ENCODE data around the gene SORL1-AS1.

The SORL1-AS1 gene

DNA sequence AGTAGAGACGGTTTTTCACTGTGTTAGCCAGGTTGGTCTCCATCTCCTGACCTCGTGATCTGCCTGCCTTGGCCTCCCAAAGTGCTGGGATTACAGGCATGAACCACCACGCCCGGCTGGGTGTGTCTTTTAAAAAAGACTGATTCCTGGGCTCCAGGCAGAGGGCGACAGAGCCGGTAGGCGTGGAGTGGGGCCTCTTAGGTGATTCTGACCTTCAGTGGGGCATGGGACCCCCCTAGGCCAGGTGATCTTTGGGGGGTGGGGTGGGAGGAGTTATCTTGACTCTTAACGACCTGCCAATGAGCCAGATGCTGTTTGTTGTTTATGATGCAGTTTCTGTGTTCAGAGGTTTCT is 12.9 kb upstream of the SORL1-AS1 start:
- peaks cover 94% of the 10 kb centered on the region for H3K36me3 ChIP-seq (ENCODE audit: insufficient read depth, low read length)
- ChIA-PET CTCF (ENCODE audit: unreplicated experiment) (interaction anchor here (0.6 kb wide), 2 partner anchors 22 to 91 kb away, joined by 3 to 5 read pairs; no protein-coding TSS in a partner anchor), POLR2A (interaction anchor here (0.6 to 4.1 kb wide), 11 partner anchors 9 to 130 kb away, joined by 3 to 23 read pairs (median 4); no protein-coding TSS in a partner anchor)
- peaks cover 87% of the 10 kb centered on the region for H3K4me1 ChIP-seq (ENCODE audit: insufficient read depth, low read length, poor library complexity, severe bottlenecking)
- H3K79me2 ChIP-seq (ENCODE audit: insufficient read depth, low read depth, low read length) = peaks cover 100% of the 10 kb centered on the region
- H3K4me2 ChIP-seq (ENCODE audit: low read length) = peak overlapping the region; percentile 77
- H3K4me3 ChIP-seq (ENCODE audit: low read depth, low read length, poor library complexity, severe bottlenecking) = peak overlapping the region; percentile 53
- TF ChIP-seq, protein P1, sequence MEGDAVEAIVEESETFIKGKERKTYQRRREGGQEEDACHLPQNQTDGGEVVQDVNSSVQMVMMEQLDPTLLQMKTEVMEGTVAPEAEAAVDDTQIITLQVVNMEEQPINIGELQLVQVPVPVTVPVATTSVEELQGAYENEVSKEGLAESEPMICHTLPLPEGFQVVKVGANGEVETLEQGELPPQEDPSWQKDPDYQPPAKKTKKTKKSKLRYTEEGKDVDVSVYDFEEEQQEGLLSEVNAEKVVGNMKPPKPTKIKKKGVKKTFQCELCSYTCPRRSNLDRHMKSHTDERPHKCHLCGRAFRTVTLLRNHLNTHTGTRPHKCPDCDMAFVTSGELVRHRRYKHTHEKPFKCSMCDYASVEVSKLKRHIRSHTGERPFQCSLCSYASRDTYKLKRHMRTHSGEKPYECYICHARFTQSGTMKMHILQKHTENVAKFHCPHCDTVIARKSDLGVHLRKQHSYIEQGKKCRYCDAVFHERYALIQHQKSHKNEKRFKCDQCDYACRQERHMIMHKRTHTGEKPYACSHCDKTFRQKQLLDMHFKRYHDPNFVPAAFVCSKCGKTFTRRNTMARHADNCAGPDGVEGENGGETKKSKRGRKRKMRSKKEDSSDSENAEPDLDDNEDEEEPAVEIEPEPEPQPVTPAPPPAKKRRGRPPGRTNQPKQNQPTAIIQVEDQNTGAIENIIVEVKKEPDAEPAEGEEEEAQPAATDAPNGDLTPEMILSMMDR (conservative IDR thresholded peaks at IDR 0.05; ENCODE audit: low read length) = 0 out of 2 replicates have a peak, but pooled peaks have one; percentile 26
- TF ChIP-seq EZH2phosphoT487 (IDR thresholded peaks at IDR 0.05; ENCODE audit: borderline replicate concordance, low read depth, low read length) = no peak
- no peaks in the 10 kb centered on the region for H3K9me3 ChIP-seq (ENCODE audit: low read length)
- BruUV-seq (replicated peaks) = no TSS peak
- H2AFZ ChIP-seq (ENCODE audit: low read length) = no peak overlapping the region
- peak overlapping the region; percentile 70 for H3K27ac ChIP-seq (ENCODE audit: low read depth, low read length, poor library complexity, severe bottlenecking)
- DNase-seq (ENCODE audit: low spot score) = no peak
- peaks cover 72% of the 10 kb centered on the region for H4K20me1 ChIP-seq (ENCODE audit: insufficient read depth, low read length)
- H3K9me2 ChIP-seq (ENCODE audit: insufficient read depth, low read length) = no peaks in the 10 kb centered on the region
- intact Hi-C loops (cut with micrococcal nuclease; ENCODE audit: unreplicated experiment) = no loop called here

DNA sequence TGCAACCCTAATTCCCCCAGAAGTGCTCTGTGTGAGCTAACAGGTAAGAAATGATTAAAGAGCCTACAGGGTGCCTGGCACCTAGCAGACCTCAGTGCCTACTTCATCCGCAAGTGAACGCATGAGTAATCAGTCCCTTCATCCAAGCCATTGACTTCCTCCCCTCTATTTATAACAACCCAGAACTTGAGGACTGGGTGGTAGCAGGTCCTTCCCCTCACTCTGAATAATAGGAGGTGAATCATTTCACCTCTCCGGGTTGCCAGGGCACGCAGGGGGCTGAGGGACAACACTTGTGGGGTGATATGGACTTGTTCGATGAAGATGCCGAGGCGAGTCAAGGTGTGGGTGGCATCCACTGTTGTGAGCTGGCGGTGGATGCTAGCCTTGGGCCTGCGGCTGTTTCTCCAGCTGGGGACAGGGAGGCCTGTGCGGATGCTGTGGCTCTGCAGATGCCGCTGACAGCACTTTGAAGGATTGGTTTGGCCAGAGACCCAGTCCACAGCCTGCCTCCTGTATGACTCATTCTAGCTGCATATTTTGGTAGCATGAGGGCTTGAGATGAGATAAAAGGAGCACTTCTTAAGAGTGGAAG is 11.7 kb upstream of the SORL1-AS1 start:
- Histone ChIP-seq H3K9me2 (ENCODE audit: insufficient read depth, low read length) (no peaks in the 10 kb centered on the region), H4K20me1 (ENCODE audit: insufficient read depth, low read length) (peaks cover 62% of the 10 kb centered on the region), H3K4me2 (ENCODE audit: low read length) (peak overlapping the region; percentile 77), H3K79me2 (ENCODE audit: insufficient read depth, low read depth, low read length) (peaks cover 100% of the 10 kb centered on the region), H3K36me3 (ENCODE audit: insufficient read depth, low read length) (peaks cover 94% of the 10 kb centered on the region), H3K9me3 (ENCODE audit: low read length) (no peaks in the 10 kb centered on the region), H3K4me1 (ENCODE audit: insufficient read depth, low read length, poor library complexity, severe bottlenecking) (peaks cover 99% of the 10 kb centered on the region), H2AFZ (ENCODE audit: low read length) (no peak overlapping the region), H3K4me3 (ENCODE audit: low read depth, low read length, poor library complexity, severe bottlenecking) (peak overlapping the region; percentile 30), H3K27ac (ENCODE audit: low read depth, low read length, poor library complexity, severe bottlenecking) (peak overlapping the region; percentile 70)
- ChIA-PET POLR2A (interaction anchor here (0.6 to 4.1 kb wide), 8 partner anchors 8 to 128 kb away, joined by 3 to 23 read pairs (median 4); no protein-coding TSS in a partner anchor), CTCF (ENCODE audit: unreplicated experiment) (no interaction called here)
- TF ChIP-seq EZH2phosphoT487 (IDR thresholded peaks at IDR 0.05; ENCODE audit: borderline replicate concordance, low read depth, low read length) = no peak
- TF ChIP-seq, protein P1 (conservative IDR thresholded peaks at IDR 0.05; ENCODE audit: low read length) = no peak
- intact Hi-C loops (cut with micrococcal nuclease; ENCODE audit: unreplicated experiment) = no loop called here
- no TSS peak for BruUV-seq (replicated peaks)
- DNase-seq (ENCODE audit: low spot score) = peak; percentile 66

DNA sequence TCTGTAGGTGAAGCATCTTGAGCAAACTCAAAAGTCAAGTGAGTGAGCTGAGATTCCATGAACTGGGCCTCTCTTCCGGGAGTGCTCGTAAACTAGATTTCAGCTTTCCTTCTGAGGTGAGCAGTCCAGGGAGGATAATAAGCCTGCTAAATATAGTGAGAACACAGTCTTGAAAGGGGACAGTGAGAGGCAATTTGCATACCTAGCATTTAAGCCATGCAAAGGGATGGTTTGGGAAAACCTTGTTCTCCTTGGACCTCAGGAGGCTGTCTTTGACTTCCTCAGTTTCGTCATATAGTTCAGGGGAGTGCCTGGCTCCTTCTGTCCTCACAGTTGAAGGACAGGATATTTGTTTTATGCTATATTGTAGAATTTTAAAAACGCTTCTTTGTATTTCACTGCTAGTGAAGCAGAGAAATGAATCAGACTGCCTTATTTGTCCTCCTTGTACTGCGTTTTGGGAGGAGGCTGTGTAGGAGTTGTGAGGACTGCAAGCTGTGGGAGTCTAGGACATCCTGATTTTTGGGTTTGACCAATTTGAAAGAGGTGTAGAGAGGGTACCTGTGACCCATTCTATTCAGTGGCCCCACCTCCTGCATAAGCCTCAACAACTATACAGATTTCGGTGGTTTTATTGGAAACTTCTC is 11.0 kb upstream of the SORL1-AS1 start:
- peaks cover 94% of the 10 kb centered on the region for H3K36me3 ChIP-seq (ENCODE audit: insufficient read depth, low read length)
- no peaks in the 10 kb centered on the region for H3K9me2 ChIP-seq (ENCODE audit: insufficient read depth, low read length)
- BruUV-seq (replicated peaks) = no TSS peak
- no peaks in the 10 kb centered on the region for H3K9me3 ChIP-seq (ENCODE audit: low read length)
- no peak overlapping the region for H2AFZ ChIP-seq (ENCODE audit: low read length)
- H3K4me3 ChIP-seq (ENCODE audit: low read depth, low read length, poor library complexity, severe bottlenecking) = peak overlapping the region; percentile 30
- ChIA-PET POLR2A (interaction anchor here (0.7 to 3.0 kb wide), 6 partner anchors 11 to 127 kb away, joined by 3 to 10 read pairs (median 4); no protein-coding TSS in a partner anchor), CTCF (ENCODE audit: unreplicated experiment) (no interaction called here)
- H3K4me1 ChIP-seq (ENCODE audit: insufficient read depth, low read length, poor library complexity, severe bottlenecking) = peaks cover 100% of the 10 kb centered on the region
- DNase-seq (ENCODE audit: low spot score) = no peak
- H3K79me2 ChIP-seq (ENCODE audit: insufficient read depth, low read depth, low read length) = peaks cover 100% of the 10 kb centered on the region
- peak overlapping the region; percentile 70 for H3K27ac ChIP-seq (ENCODE audit: low read depth, low read length, poor library complexity, severe bottlenecking)
- peak overlapping the region; percentile 77 for H3K4me2 ChIP-seq (ENCODE audit: low read length)
- TF ChIP-seq, protein P1 (conservative IDR thresholded peaks at IDR 0.05; ENCODE audit: low read length) = no peak
- no peak for TF ChIP-seq EZH2phosphoT487 (IDR thresholded peaks at IDR 0.05; ENCODE audit: borderline replicate concordance, low read depth, low read length)
- H4K20me1 ChIP-seq (ENCODE audit: insufficient read depth, low read length) = peaks cover 60% of the 10 kb centered on the region
- intact Hi-C loops (cut with micrococcal nuclease; ENCODE audit: unreplicated experiment) = no loop called here
